ENCODE data around the gene HBZ. TPM values are rescaled to one million over a fixed set of nuclear protein-coding genes. Genes with fewer than 3 reads are reported as not detected.
"Not testable (repeated sequence)": the region's sequence is repeated elsewhere in the genome, so short reads cannot be mapped to it uniquely, and the experiment has no call there.

Gene HBZ
- polyA plus RNA-seq, 1 donor: 5.6 TPM

DNA sequence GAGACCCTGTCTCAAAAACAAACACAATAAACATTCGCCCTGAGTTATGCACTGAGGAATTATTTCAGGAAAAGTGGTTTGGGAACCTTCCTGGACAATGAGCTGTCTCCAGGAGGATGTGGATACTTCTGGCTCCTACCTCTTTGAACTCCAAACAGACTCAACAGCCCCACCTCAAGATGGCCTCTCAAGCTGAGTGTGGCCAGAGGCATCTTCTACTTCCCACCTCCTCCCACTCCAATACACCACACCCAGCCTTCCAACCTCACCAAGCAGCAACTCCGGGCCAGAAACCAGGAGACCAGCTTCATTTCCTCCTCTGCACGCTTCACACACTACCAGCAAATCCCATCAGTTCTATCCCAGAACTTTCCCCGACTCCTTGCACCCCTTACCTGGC, 39.4 kb downstream of the HBZ start:
- Histone ChIP-seq H3K36me3 (ENCODE audit: control insufficient read depth, insufficient read depth, low read length) (peaks cover 86% of the 10 kb centered on the region), H3K4me3 (ENCODE audit: low read length) (no peak overlapping the region), H3K9me3 (ENCODE audit: control insufficient read depth, low read depth, low read length) (no peaks in the 10 kb centered on the region), H3K27ac (ENCODE audit: low read length) (no peak overlapping the region), H3K27me3 (ENCODE audit: control insufficient read depth, insufficient read depth, low read length) (no peaks in the 10 kb centered on the region), H3K4me1 (ENCODE audit: control insufficient read depth, insufficient read depth, low read length) (no peaks in the 10 kb centered on the region)
- no peak for DNase-seq
- no CpG with 5 or more reads among the region's 4 CpGs for WGBS (ENCODE audit: insufficient coverage, low lambda C conversion rate)

DNA sequence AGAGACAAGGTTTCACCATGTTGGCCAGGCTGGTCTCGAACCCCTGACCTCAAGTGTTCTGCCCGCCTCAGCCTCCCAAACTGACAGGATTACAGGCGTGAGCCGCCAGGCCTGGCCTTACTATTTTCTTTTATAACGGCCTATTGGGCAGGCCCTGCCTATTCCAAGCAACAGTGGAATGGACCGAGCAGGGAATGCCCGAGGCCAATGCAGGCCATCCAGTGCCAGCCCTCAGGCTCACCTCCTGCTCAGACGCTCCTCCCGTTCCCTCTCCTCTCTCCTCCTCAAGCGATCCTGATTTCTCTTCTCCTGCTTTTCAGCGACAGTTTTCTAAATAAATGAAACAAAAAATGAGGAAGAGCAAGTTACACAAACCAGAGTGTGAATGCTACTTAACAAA, 40.2 kb downstream of the HBZ start:
- peaks cover 86% of the 10 kb centered on the region for H3K36me3 ChIP-seq (ENCODE audit: control insufficient read depth, insufficient read depth, low read length)

DNA sequence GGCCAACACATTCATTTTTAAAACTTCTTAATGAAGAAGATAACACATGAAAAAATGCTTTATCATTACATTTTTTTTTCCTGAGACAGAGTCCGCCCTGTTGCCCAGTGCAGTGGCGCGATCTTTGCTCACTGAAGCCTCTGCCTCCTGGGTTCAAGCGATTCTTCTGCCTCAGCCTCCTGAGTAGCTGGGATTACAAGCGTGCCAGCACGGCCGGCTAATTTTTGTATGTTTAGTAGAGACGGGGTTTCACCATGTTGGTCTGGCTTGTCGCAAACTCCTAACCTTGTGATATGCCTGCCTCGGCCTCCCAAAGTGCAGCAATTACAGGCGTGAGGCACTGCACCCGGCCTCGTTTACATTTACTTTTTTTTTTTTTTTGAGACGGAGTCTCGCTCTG, 41.0 kb downstream of the HBZ start:
- no peak overlapping the region for H3K27ac ChIP-seq (ENCODE audit: low read length)
- H3K9me3 ChIP-seq (ENCODE audit: control insufficient read depth, low read depth, low read length): no peaks in the 10 kb centered on the region
- H3K36me3 ChIP-seq (ENCODE audit: control insufficient read depth, insufficient read depth, low read length): peaks cover 89% of the 10 kb centered on the region
- 100% methylated on average over 2 of the region's 15 CpGs for WGBS (ENCODE audit: insufficient coverage, low lambda C conversion rate)
- no peaks in the 10 kb centered on the region for H3K27me3 ChIP-seq (ENCODE audit: control insufficient read depth, insufficient read depth, low read length)
- H3K4me1 ChIP-seq (ENCODE audit: control insufficient read depth, insufficient read depth, low read length): no peaks in the 10 kb centered on the region
- H3K4me3 ChIP-seq (ENCODE audit: low read length): no peak overlapping the region
- no peak for DNase-seq

More for the DNA sequence above, 40.2 kb downstream of the HBZ start:
- no peak overlapping the region for H3K27ac ChIP-seq (ENCODE audit: low read length)
- H3K4me3 ChIP-seq (ENCODE audit: low read length): no peak overlapping the region
- H3K27me3 ChIP-seq (ENCODE audit: control insufficient read depth, insufficient read depth, low read length): no peaks in the 10 kb centered on the region
- H3K4me1 ChIP-seq (ENCODE audit: control insufficient read depth, insufficient read depth, low read length): no peaks in the 10 kb centered on the region
- WGBS (ENCODE audit: insufficient coverage, low lambda C conversion rate): 100% methylated on average over 4 of the region's 11 CpGs
- DNase-seq: no peak
- no peaks in the 10 kb centered on the region for H3K9me3 ChIP-seq (ENCODE audit: control insufficient read depth, low read depth, low read length)

DNA sequence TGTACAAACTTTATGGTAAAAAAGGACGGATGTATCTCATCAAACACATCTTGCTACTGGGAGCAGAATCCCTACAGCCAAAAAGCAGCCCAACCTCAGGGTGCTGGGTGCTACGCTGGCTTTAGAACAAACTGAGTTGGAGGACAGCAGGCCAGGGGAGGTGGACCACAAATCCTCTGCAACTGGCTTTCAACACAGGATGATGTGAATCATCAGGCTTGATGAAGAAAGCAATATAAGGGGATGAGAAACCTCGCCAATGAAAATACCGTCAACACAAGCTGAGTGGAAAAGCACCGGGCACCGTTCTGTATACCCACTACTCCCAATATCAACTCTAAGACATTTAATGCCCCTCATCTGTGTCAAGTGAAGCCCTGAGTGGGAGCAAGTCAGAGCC, 42.1 kb downstream of the HBZ start:
- no peaks in the 10 kb centered on the region for H3K9me3 ChIP-seq (ENCODE audit: control insufficient read depth, low read depth, low read length)
- no peak for DNase-seq
- WGBS (ENCODE audit: insufficient coverage, low lambda C conversion rate): 100% methylated on average over 1 of the region's 6 CpGs
- no peaks in the 10 kb centered on the region for H3K27me3 ChIP-seq (ENCODE audit: control insufficient read depth, insufficient read depth, low read length)
- H3K27ac ChIP-seq (ENCODE audit: low read length): no peak overlapping the region
- peaks cover 85% of the 10 kb centered on the region for H3K36me3 ChIP-seq (ENCODE audit: control insufficient read depth, insufficient read depth, low read length)
- no peaks in the 10 kb centered on the region for H3K4me1 ChIP-seq (ENCODE audit: control insufficient read depth, insufficient read depth, low read length)
- H3K4me3 ChIP-seq (ENCODE audit: low read length): no peak overlapping the region

DNA sequence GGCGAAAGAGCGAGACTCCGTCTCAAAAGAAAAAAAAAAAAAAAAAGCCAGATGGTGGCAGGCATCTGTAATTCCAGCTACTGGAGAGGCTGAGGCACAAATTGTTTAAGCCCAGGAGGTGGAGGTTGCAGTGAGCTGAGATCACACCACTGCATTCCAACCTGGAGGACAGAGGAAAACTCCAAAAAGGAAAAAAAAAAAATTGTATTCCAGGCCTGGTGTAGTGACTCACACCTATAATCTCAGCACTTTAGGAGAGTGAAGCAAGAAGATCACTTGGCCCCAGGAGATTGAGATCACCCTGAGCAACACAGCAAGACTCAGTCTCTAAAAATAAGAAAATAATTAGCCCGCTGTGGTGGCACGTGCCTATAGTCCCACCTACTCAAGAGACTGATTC, 47.9 kb downstream of the HBZ start:
- WGBS (ENCODE audit: insufficient coverage, low lambda C conversion rate): 80% methylated on average over 1 of the region's 5 CpGs
- H3K27ac ChIP-seq (ENCODE audit: low read length): no peak overlapping the region
- peaks cover 68% of the 10 kb centered on the region for H3K36me3 ChIP-seq (ENCODE audit: control insufficient read depth, insufficient read depth, low read length)

DNA sequence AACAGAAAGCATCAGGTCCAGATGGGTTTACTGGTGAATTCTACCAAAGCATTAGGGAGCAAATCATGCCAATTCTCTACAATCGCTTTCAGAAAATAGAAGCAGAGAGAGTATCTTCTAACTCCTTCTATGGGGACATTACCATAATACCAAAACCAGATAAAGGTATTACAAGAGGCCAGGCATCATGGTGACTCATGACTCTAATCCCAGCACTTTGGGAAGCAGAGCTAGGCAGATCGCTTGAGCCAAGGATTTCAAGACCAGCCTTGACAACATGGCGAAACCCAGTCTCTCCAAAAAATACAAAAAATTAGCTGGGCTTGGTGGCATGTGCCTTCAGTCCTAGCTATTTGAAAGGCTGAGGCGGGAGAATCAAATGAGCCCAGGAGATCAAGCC, 50.8 kb downstream of the HBZ start:
- H3K27ac ChIP-seq (ENCODE audit: low read length): no peak overlapping the region
- peaks cover 69% of the 10 kb centered on the region for H3K36me3 ChIP-seq (ENCODE audit: control insufficient read depth, insufficient read depth, low read length)
- DNase-seq: no peak
- no peaks in the 10 kb centered on the region for H3K4me1 ChIP-seq (ENCODE audit: control insufficient read depth, insufficient read depth, low read length)
- no peaks in the 10 kb centered on the region for H3K9me3 ChIP-seq (ENCODE audit: control insufficient read depth, low read depth, low read length)
- H3K27me3 ChIP-seq (ENCODE audit: control insufficient read depth, insufficient read depth, low read length): no peaks in the 10 kb centered on the region
- no CpG with 5 or more reads among the region's 4 CpGs for WGBS (ENCODE audit: insufficient coverage, low lambda C conversion rate)
- no peak overlapping the region for H3K4me3 ChIP-seq (ENCODE audit: low read length)

More for the DNA sequence above, 47.9 kb downstream of the HBZ start:
- no peak for DNase-seq
- H3K4me3 ChIP-seq (ENCODE audit: low read length): no peak overlapping the region
- H3K27me3 ChIP-seq (ENCODE audit: control insufficient read depth, insufficient read depth, low read length): no peaks in the 10 kb centered on the region
- no peaks in the 10 kb centered on the region for H3K9me3 ChIP-seq (ENCODE audit: control insufficient read depth, low read depth, low read length)
- no peaks in the 10 kb centered on the region for H3K4me1 ChIP-seq (ENCODE audit: control insufficient read depth, insufficient read depth, low read length)

DNA sequence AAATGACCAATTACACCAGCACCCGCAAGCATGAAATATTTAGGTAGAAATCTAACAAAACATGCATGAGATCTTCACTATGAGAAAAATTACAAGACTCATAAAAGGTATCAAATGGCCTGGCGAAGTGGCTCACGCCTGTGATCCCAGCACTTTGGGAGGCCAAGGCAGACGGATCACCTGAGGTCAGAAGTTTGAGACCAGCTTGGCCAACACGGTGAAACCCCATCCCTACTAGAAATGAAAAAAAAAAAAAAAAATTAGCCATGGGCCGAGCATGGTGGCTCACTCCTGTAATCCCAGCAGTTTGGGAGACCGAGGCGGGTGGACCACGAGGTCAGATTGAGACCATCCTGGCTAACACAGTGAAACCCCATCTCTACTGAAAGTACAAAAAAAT, 51.6 kb downstream of the HBZ start:
- peaks cover 67% of the 10 kb centered on the region for H3K36me3 ChIP-seq (ENCODE audit: control insufficient read depth, insufficient read depth, low read length)
- DNase-seq; H3K9me3 ChIP-seq (ENCODE audit: control insufficient read depth, low read depth, low read length); H3K4me1 ChIP-seq (ENCODE audit: control insufficient read depth, insufficient read depth, low read length); H3K4me3 ChIP-seq (ENCODE audit: low read length); H3K27ac ChIP-seq (ENCODE audit: low read length); H3K27me3 ChIP-seq (ENCODE audit: control insufficient read depth, insufficient read depth, low read length): not testable (repeated sequence)
- 100% methylated on average over 3 of the region's 9 CpGs for WGBS (ENCODE audit: insufficient coverage, low lambda C conversion rate)

Other genes with a start within 250 kb of the HBZ start
- gene POLR3K, start 99.0 kb upstream of the HBZ start, polyA plus RNA-seq: 9.5 TPM
- 21.6 TPM for gene SNRNP25, start 98.8 kb upstream of the HBZ start, polyA plus RNA-seq
- 18.3 TPM for gene RHBDF1, start 80.0 kb upstream of the HBZ start, polyA plus RNA-seq
- gene MPG, start 74.4 kb upstream of the HBZ start, polyA plus RNA-seq: 31.2 TPM
- 21.8 TPM for gene NPRL3, start 14.0 kb upstream of the HBZ start, polyA plus RNA-seq
- gene HBM, start 13.3 kb downstream of the HBZ start, polyA plus RNA-seq: 11.9 TPM
- 1,574 TPM for gene HBA2, start 20.2 kb downstream of the HBZ start, polyA plus RNA-seq
- gene HBA1, start 24.0 kb downstream of the HBZ start, polyA plus RNA-seq: 1,041 TPM
- gene HBQ1, start 27.8 kb downstream of the HBZ start, polyA plus RNA-seq: 0.73 TPM
- 99.5 TPM for gene LUC7L, start 76.8 kb downstream of the HBZ start, polyA plus RNA-seq
- gene FAM234A, start 82.2 kb downstream of the HBZ start, polyA plus RNA-seq: 63.4 TPM
- 6.6 TPM for gene RGS11, start 123.3 kb downstream of the HBZ start, polyA plus RNA-seq
- gene ARHGDIG, start 127.9 kb downstream of the HBZ start, polyA plus RNA-seq: 4.5 TPM
- gene PDIA2, start 130.5 kb downstream of the HBZ start, polyA plus RNA-seq: 1.8 TPM
- 29.8 TPM for gene AXIN1, start 200.1 kb downstream of the HBZ start, polyA plus RNA-seq
- 55.6 TPM for gene MRPL28, start 217.9 kb downstream of the HBZ start, polyA plus RNA-seq
- 83.5 TPM for gene PGAP6, start 229.3 kb downstream of the HBZ start, polyA plus RNA-seq
- gene NME4, start 244.6 kb downstream of the HBZ start, polyA plus RNA-seq: 107 TPM
- 91.0 TPM for gene DECR2, start 249.2 kb downstream of the HBZ start, polyA plus RNA-seq